Occipital lobe (tissue), 2 donors: ENCODE data around the gene DIP2C. TPM values are rescaled to one million over a fixed set of nuclear protein-coding genes. Genes with fewer than 3 reads are reported as not detected.

ENCODE experiments used
- DNase-seq: peaks from one replicate; lab custom pipeline; 2025; lab: John Stamatoyannopoulos, UW
- total RNA-seq: library from RNA; depleted of rRNA; stranded (reverse); fragments of >200 nt; gene quantifications from one replicate; pipeline ENCODE4 v1.2.3, GENCODE V29; 2014

The DIP2C gene
- total RNA-seq, 1 donor from 2014 or later: 42.0 TPM

GRCh38 chr10:504121-504611, 185.3 kb downstream of the DIP2C start:
- no peak for DNase-seq

GRCh38 chr10:501596-501995, 187.9 kb downstream of the DIP2C start:
- DNase-seq: no peak

GRCh38 chr10:500876-501275, 188.6 kb downstream of the DIP2C start:
- no peak for DNase-seq

DNA sequence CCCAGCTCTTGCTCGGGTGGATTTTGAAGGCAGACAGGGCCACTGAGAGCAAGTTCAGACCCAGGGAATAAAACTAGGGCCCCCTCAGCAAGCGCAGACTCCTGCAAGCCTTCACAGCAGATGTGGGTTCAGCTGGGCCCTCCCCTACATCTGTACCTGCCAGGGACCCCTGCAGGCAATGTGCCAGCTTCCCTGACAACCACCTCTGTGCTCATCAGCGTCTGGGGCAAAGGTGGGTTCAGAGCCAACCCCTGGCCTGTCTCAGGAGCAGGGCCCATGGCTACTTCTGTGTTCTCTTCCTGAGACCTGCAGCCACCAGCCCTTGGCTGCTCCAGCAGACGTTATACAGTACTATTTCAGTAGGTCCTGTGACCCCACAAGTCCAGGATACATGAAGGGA, 189.5 kb downstream of the DIP2C start:
- no peak for DNase-seq

DNA sequence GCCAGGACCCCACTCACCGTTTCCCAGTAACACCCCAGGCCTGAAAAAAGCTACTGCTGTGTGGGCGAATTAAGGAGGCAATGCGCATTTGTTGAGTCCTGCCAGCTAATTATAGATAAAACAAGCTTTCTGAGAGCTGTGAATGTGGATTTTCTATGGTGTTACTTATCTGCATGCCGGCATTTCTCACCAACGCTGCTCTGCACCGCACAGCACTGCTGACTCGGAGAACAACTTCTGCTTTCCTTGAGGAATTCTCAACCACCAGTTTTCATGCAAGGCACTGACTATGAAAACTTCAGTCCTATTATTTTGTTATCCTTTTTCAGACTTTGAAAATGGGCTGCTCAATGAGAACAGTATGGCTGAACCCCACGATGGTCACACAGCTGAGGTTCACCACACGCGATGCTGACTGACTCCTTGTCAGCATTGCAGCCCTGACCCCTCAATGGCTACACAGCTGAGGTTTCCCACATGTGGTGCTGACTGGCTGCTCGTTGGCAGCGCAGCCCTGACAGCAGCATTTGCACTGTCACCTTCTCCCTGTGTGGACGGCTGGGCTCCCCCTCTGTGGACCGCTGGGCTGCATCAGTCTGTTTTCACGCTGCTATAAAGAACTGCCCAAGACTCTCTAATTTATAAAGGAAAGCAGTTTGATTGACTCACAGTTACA, 190.6 kb downstream of the DIP2C start:
- no peak for DNase-seq

DNA sequence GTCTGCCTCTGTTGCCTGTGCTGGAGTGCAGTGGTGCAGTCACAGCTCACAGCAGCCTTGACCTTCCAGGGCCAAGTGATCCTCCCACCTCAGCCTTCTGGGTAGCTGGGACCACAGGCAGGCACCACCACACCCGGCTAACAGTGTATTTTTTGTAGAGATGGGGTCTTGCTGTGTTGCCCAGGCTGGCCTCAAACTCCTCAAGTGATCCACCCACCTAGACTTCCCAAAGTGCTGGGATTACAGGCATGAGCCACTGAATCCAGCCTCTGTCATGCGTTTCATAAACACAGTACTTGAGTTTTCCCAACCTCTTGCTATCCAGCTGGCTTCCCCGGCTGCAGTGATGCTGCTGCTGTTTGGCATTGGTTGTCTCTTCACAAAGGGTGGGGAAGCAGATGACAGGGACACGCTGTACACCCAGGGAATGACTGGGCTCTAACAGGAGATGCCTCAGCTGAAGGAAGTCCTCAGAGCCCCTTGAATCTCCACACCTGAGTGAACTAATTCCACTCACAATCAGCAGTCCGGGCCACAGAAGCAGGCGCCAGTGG, 191.5 kb downstream of the DIP2C start:
- DNase-seq: no peak

- no peak for DNase-seq
These were observed 192.2 kb downstream of the DIP2C start for GRCh38 chr10:497289-497688.

DNA sequence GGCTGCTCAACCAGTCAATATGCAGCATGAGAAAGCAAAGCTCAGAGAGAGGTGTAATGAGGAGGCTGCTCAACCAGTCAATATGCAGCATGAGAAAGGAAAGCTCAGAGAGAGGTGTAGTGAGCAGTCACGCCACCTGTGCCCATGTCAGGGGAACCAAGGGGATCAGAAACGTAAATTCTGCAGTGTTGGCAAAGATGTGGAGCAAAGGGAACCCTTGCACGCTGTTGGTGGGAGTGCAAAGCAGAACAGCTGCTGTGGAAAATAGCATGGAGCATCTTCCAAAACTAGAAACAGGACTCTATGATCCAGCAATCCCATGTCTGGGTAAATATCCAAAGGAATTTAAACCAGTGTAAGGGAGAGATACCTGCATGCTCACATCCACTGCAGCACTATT, 194.9 kb downstream of the DIP2C start:
- no peak for DNase-seq

- no peak for DNase-seq
These were observed 195.3 kb downstream of the DIP2C start for GRCh38 chr10:494149-494542.

GRCh38 chr10:493391-494148, 195.9 kb downstream of the DIP2C start:
- DNase-seq: no peak

- DNase-seq: no peak
These were observed 196.6 kb downstream of the DIP2C start for GRCh38 chr10:492836-493235.

- no peak for DNase-seq
These were observed 197.6 kb downstream of the DIP2C start for GRCh38 chr10:491667-492424.

DNA sequence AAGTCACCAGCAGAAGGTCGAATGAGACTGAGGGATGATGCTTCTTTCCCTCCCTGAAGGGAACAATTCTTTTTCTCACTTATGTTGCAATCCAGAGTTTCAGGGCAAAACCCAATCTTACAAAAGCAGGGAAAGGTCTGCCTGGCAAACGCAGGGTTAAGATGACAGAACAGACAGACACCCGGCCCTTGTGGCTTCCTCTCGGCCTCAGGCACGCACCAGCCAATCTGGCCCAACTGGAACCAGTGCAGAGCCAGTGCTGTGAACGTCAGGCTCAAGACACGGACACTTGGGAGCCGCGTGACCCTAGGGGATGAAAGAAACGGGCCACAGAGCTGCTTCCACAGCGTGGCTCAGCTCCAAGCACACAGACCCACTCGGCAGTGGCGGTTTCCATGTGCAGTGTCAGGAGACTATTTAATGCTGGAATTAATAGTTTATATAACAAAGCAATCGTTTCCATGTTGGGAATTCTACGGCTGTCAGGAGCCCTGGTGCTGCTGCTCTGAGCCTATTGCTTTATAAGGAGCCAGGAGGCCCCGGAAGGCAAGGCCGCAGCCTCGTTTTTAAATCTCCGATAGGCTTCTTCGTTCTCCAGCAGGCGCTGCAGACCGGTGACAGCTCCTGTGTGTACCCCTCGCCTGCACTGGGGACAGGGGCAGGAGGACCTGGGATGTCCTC, 198.4 kb downstream of the DIP2C start:
- peak; percentile 29 for DNase-seq

- DNase-seq: no peak
These were observed 199.2 kb downstream of the DIP2C start for GRCh38 chr10:490256-490655.

DNA sequence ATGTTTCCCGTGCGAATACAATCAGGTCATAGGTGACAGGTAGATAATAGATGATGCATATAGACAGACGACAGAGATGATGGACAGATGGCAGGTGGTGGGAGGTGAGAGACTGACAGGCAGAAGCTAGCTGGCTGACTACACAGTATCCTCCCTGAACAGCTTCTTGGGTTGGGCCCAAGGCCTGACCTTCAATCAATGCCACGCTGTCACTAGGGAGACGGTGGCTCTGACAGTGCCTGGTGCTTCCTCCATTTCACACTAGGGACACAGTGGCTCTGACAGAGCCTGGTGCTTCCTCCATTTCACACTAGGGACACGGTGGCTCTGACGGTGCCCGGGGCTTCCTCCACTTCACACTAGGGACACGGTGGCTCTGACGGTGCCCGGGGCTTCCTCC, 200.1 kb downstream of the DIP2C start:
- DNase-seq: no peak

- DNase-seq: no peak
These were observed 200.6 kb downstream of the DIP2C start for GRCh38 chr10:488933-489215.

- DNase-seq: no peak
These were observed 201.2 kb downstream of the DIP2C start for GRCh38 chr10:488081-488932.

DNA sequence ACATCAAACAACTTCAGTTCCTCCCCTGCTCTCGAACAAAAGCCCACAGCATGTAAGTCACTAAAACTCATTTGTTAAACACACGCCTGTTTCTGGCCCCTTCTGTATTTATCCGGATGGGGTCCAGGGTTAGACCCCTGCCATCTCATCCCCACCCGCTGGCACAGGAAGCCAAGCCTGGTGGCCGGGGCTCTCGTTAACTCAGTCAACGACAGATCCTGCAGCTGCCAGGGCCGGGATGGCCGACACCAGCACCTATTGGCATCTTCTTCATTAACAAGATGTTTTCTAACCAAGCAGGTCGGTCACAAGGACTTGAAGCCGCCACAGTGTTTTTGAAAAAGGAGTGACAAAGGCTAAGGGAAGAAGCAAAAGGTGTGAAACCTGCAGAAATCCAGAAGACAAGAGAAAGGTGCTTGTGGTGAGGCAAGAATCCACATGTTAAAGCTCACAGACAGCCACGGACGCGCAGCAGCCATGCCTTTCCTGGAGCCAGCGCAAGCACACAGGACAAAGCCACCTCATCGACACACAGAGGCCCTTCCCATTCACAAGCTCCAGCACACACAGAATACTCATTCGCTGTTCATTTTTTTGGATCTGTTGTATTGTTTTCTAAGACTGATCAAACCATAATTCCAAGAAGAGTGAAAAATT, 202.7 kb downstream of the DIP2C start:
- DNase-seq: no peak

GRCh38 chr10:486206-486605, 203.3 kb downstream of the DIP2C start:
- no peak for DNase-seq

- DNase-seq: no peak
These were observed 203.7 kb downstream of the DIP2C start for GRCh38 chr10:485776-486175.
